Hematopoietic multipotent progenitor cell treated with erythropoietin and hydrocortisone succinate and interleukin-3 and kit ligand, for 8 days (in vitro differentiated cells): Measurements from ENCODE around the gene MAFG.

Experiments
- DNase-seq: peaks from one replicate; pipeline ENCODE4 v3.0.0-alpha.2; 2015

MAFG gene

DNA sequence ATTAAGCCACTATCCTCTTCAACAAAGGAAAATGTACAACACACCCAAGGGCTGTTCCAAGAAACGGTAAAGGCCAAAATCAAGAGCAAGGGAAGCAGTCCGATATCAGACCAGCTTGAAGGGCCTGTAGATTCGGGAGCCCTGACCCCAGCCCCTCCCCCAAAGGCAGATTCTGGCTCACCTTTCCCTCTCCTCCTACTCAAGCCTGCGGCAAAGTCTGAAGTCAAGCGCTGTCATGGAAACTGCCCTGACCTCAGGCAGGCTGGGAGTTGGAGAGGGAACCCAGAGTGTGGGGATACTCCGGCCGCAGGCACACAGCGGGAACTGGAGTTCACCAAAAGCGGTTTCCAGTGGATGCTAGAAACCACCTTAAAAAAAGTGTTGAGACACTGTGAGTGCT, 37.9 kb downstream of the MAFG start:
- DNase-seq: no peak

DNA sequence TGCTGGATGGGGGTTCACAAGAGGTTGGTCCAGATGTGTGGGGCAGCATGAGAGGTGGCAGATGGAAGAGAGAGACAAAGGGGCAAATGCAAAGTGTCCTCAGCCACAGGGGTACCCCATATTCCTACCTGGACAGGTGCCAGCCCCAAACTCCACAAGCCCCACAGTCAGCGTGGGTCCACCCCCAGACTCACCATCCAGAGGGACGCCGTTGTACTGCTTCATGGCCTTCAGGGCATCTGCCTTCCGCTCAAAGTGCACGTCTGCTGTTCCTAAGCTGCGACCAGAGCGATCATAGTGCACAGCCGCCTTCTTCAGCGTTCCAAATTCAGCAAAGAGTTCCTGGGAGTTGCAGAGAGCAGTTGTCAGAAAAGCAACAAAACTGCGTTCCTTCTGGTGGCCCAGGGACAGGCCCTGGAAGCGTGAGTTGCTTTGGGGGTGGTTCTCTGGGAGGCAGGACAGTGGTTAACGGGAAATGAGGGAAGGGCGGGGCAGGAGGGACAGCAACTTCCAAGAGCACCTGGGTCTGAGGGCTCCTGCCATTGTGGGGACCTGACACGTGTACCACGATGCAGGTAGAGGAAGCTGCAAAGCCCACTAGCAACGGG, 38.4 kb downstream of the MAFG start:
- no peak for DNase-seq

DNA sequence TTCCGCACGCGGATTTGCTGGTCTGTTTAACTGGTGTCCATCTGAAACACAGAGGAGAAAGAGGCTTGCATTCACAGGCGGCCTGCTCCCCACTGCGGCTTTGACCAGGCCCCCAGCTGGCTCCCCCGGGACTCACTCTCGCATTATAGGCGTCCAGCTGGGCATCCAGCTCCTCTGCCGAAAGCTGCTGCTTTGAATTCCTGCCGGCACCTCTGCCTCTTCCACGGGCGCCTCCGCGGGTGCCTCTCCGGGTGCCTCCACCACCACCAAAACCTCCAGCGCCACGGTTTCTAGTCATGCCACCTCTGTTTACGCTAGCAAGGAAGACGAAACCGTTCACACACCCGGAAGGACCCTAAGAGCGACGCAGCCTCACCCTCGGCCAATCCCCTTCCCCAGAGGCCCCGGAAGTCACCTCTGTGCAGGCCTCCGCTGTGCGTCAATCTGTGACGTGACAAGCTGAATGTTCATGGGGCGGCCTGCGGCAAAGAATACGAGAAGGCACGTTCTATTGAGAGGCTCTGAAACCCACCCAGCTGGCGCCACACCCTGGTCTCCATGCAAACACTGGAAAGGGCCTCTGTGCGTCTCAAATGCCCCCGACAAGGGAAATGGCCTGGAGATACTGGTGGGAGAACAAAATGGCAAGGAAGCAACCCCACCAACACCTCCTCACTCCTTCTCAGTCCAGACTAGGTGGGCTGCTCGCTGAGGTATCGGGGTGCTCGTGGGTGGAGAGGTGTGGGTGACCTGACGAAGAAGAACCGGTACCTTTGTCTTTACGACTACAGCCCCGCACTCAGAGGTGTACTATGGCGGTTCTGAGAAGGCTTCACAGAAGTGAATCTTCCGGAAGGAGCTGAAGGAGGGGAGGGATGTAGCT, 39.2 kb downstream of the MAFG start:
- no peak for DNase-seq

DNA sequence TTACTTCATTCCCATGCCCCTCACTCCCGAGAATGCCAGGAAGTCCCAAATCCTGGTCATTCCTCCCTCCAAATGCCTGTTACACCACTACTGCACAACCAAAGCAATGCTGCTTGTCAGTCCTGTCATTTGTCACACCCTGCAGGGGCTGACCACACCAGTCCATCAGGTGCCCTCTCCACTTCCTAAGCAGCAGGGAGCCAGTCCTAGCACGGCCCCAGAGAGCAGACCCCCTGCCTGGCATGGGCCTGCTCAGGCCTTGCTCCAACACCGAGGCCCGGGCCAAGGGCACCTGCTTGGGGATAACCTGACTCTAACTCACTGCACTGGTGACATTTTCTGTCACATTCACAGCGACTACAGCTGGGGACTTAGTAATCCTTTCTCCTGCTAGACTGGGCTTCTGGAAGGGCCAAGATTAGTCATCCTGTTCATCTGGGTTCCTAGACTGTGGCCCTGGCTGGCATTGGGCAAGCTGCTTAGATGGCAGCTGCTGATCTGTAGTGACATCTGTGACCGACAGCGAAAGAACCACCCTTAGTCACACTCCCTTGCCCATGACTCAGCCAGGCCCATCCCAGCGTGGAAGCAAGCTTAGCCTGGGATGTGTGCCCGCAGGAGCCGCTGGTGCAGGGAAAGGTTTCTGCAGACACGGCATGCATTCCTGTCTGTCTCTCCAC, 41.5 kb downstream of the MAFG start:
- peak; percentile 83 for DNase-seq

DNA sequence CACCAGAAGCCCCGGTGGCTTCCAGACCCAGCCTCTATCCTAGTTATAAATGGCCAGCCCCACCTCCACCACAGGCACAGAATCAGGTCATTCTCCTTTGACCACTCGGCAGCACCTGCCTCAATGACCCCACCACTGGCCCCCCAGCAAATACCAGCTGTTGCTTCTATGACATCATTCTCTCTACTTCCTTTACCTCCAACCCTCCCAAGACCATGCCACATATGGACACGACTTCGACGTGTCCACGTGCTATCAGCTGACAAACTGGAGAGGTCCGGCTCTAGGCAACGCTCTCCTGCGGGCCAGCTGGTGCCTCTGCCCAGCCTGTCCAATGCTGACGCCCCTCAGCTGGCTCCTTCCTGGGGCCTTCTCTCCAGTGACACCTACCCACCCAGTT, 42.1 kb downstream of the MAFG start:
- no peak for DNase-seq

DNA sequence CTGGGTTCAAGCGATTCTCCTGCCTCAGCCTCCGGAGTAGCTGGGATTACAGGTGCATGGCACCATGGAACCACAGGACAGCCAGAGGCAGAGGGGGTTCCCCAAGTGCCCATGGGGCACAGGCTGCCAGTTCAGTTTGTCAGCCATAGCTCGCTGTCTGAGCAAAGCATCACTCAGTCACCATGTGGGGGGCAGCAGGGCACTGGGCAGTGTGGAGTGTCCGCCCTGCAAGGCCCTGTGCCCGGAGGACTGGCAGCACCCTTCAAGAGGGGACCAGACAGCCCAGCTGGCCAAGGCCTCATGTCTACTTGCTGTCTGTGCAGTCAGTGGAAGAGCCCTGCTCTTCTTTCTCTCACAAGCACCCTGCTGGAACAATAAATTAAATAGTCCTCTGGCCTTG, 42.6 kb downstream of the MAFG start:
- no peak for DNase-seq

DNA sequence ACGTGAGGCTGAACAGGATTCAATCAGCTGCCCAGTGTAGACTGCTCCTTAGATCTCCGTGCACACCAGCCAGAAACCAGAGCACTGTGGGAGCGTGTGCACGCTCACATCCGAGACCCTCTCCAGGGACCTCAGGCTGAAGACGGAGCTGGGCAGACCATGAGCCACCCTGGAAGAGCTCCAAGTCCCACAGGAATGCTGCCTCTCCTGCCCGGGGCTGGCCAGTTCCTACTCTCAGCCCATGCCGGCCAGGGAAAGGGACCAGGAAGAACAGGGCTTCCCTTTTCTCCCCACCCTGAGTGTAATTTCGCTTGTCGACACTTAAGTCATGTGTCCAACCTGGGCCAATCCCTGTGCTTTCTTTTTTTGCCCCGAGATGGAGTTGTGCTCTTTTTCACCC, 43.0 kb downstream of the MAFG start:
- no peak for DNase-seq

DNA sequence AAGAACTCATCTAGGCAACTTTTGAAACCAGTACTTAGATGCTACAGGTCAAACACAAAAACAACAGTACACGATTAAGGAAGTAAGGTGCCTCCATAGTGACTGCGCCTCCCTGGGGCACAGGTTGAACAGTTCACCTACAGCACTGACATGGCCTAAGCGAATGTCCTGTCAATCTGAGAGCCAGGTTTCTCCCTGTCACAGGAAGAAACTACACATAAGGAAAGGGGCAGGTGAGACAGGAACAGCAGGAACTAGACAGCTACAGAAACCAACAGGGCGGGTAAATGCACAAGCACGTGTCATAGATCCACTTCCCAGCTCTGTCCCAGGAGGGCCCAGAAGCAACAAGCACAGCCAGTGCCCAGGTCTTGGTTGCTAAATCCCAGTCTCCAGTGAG, 48.4 kb downstream of the MAFG start:
- DNase-seq: no peak

DNA sequence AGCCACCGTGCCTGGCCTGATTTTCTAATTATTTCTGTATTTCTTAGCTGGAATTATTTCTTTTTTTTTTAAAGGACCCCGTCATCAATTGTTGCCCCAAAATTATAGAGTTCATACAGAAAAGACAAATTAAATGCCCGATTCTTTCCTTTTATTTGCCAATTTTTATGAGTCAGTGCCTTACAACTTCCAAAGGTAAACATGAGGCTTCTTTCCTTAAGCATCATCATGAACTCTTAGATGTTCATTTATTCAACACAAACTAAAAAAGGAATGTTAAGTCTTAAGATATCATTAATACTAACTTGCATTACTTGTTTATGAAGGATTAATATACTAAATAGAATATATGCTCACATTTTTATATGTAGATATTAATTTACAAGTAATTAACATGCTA, 49.2 kb downstream of the MAFG start:
- DNase-seq: no peak

DNA sequence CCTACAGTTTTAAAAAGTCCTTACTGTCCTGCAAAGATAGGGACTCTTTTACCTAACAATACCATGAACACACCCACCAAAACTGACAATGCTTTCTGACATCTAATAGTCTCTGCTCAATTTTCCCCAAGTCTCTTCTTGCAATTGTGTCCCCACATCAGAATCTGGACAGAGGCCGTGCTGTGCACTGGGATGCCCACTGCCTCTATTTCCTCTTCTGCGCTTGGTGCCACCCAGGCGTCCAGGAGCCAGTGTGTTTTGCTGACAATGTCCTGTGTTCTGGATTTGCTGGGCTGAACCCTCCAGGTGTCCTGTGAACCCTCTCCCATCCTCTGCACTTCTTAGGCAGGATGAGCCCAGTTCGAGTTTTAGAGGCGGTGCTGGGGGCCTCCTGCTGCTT, 50.0 kb downstream of the MAFG start:
- DNase-seq: no peak

DNA sequence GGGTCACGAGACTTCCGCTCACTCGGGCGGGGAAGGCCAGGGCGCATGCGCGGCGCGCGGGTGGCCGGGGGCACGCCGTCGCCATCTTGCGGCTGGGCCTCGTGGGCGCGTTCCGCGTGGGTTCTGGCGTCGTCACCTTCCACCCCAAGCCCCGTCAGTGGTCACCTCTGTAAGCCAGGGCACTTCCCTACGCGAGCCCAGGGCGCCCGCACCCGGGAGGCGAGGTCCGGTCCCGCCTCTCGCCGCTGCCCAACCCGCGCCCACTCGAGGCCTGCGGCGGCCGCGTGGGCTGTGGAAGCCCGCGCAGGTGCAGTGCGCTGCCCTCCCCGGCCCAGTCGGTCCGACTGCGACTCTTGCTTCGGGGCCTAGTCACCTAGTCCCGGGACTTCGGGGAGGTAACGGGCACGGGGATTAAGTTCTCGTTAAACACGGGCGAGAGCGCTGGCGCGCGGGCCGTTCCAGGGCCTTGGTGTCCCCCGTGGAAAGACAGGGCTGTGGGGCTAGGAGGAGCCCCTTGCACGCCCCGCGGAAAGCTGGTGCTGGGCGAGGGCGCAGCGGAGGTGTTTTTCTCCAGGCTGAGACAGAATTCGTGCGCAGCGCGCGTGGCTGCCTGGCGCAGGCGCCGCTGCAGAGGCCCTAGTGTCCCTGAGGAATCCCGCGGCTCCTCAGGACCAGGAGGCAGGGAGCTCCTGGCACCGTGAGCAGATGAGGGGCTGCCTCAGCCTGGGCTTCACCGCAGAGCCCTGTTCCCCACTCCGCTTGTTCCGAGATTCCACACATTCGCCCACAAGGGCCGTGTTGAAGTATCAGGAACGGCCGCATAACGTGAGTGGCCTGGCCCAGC, 55.9 kb downstream of the MAFG start:
- peak; percentile 87 for DNase-seq

DNA sequence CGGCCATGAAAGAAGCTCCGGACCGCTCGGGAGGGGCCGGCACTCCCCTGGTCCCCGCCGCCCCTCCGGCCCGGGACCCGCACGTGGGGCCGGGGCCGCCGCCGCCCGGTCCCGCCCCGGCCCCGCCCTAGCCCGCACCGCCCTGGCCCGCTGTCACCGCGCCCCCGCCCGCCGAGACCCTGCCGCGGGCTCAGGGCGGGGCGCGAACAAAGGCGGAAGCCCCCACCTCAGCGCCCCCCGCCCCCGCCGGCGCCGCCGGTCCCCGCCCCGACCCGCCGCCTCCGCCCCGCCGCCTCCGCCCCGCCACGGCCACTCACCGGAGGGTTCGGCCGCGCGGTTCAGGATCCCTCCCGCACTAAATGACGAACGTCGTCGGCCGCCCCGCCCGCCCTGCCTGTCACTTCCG, 56.6 kb downstream of the MAFG start, which contains the start of gene ARHGDIA:
Gene ARHGDIA (minus strand): TSS at position 357 of the 406 bp plus-strand sequence. CDS start 1,407 bp downstream, outside the sequence.
- no peak for DNase-seq

DNA sequence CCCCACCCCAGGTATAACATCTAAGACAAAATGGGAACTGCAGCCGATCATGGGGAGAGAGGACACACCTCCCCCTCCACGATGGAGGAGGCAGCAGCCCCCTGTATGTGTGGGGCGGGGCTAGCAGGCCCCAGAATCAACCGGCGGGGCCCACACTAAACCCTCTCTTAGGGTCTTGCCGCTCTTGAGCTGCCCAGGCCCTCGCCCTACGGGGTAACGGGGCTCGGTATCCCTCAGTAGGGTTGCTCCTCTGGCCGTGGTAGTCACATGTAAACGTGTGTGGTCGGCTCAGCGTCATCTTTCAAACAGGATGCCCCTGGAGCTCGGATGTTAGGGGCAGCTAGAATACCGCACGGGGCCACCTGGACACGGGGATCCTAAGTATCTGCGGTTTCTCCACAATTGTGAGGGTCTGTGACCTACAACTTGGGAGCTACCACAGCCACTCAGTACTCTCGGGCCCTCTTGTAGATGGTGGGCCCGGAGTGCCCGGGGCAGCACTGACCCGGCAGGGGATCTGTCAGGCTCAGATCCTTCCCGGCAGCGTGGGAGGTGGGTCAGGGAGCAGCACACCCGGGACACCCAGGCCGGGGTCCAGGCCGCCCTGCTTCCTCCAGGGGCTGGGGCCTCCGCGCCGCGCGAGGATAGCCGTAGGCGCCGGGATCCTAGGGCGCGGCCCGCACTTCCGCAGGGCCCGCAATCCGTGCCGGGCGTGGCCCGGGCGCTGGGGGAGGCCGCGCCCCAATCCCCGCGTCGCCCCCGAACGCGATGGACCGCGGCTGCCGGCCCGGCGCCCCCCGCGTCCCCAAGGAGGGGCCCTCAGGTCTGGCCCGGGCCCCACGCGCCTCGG, 57.2 kb downstream of the MAFG start:
- peak; percentile 34 for DNase-seq

DNA sequence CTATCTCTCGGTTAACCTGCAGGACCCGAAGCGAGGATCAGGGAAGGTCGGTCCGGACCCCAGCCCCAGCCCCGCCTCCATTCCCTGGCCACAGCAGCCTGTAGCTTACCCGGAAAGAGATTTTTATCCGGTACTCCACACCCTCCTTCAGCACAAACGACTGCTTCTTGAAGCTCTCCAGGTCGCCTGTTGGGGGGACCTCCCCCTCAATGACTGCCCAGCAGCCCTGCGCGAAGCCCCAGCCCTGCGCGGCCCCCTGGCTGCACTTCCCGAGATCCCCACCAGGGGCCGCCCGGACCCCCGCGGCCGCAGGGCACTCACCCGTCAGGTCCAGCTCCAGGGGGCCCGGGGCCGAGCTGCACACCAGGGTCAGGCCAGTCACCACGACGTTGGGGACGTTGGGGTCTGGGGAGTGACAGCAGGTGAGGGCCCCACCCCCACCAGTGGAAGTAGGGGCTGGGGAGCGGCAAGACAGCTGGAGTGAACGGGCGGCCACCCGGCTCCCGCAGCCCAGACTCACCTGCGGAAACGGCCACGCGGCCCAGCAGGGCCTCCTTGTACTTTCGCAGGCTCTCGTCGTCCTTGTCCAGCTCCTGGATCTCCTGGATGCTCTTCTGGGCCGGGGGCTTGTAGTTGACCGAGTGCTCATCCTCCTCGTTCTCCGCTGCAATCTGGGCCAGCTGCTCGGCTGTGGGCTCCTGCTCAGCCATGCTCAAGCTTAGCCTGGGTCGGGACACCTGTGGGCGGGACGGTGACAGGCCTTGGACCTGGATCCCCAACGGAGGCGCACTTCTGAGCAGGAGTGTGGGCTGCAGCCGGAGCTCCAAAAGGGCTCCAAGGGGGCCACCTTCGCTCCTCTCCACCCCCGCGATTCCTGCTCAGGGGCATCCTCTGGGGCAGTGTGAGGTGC, 58.1 kb downstream of the MAFG start:
- DNase-seq: no peak

DNA sequence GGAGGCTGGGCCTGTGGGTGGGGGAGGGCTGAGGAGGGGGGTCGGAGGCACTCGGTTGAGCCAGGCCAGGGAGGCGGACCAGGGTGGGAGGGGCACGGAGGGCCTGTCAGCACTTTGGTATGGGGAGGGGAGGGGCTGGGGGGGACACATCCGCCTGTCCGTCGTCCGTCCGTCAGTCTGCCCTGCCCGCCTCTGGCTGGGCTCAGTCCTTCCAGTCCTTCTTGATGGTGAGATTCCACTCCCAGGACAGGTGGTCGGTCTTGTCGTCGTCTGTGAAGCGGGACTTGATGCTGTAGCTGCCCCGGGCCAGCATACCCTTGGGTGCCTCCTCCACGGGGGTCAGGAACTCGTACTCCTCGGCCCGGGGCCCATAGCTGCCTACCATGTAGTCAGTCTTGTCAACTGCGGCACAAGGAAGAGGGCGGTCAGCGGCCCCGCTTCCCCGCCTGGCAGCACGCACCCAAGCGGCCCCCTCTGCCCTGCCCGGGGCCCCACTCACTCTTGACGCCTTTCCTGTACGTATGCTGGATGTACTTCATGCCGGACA, 58.8 kb downstream of the MAFG start:
- DNase-seq: no peak
